GDM1 (cell line): Measurements from ENCODE around the gene UBR4.
"Not testable (repeated sequence)": the region's sequence is repeated elsewhere in the genome, so short reads cannot be mapped to it uniquely, and the experiment has no call there.

Experiments used
- DNase-seq: peaks from one replicate; lab custom pipeline; 2025; lab: John Stamatoyannopoulos, UW

The UBR4 gene

GRCh38 chr1:19190468-19190867 is 19.6 kb downstream of the UBR4 start:
- DNase-seq: no peak

GRCh38 chr1:19189270-19189669 is 20.8 kb downstream of the UBR4 start:
- DNase-seq: no peak

- no peak for DNase-seq
Observed at GRCh38 chr1:19187852-19188251, 22.2 kb downstream of the UBR4 start.

GRCh38 chr1:19186001-19186400 is 24.1 kb downstream of the UBR4 start:
- no peak for DNase-seq

GRCh38 chr1:19182223-19182622 is 27.8 kb downstream of the UBR4 start:
- no peak for DNase-seq

GRCh38 chr1:19180265-19180657 is 29.8 kb downstream of the UBR4 start:
- DNase-seq: not testable (repeated sequence)

GRCh38 chr1:19179597-19180264 is 30.3 kb downstream of the UBR4 start:
- peak; percentile 42 for DNase-seq

GRCh38 chr1:19178734-19179398 is 31.2 kb downstream of the UBR4 start:
- no peak for DNase-seq

- no peak for DNase-seq
Observed at GRCh38 chr1:19177811-19178210, 32.3 kb downstream of the UBR4 start.

GRCh38 chr1:19169642-19170041 is 40.4 kb downstream of the UBR4 start:
- DNase-seq: no peak

- DNase-seq: no peak
Observed at GRCh38 chr1:19167140-19167539, 42.9 kb downstream of the UBR4 start.

GRCh38 chr1:19166066-19166465 is 44.0 kb downstream of the UBR4 start:
- no peak for DNase-seq

GRCh38 chr1:19165501-19165900 is 44.6 kb downstream of the UBR4 start:
- no peak for DNase-seq

GRCh38 chr1:19164274-19165015 is 45.6 kb downstream of the UBR4 start:
- no peak for DNase-seq

- DNase-seq: no peak
Observed at GRCh38 chr1:19163261-19163660, 46.8 kb downstream of the UBR4 start.

- DNase-seq: no peak
Observed at GRCh38 chr1:19160831-19161230, 49.2 kb downstream of the UBR4 start.

- DNase-seq: no peak
Observed at GRCh38 chr1:19157653-19158052, 52.4 kb downstream of the UBR4 start.

GRCh38 chr1:19156676-19157075 is 53.4 kb downstream of the UBR4 start:
- peak; percentile 21 for DNase-seq

GRCh38 chr1:19154876-19155275 is 55.2 kb downstream of the UBR4 start:
- DNase-seq: no peak

- DNase-seq: no peak
Observed at GRCh38 chr1:19153169-19153568, 56.9 kb downstream of the UBR4 start.

GRCh38 chr1:19151537-19151936 is 58.5 kb downstream of the UBR4 start:
- no peak for DNase-seq

- no peak for DNase-seq
Observed at GRCh38 chr1:19149736-19150135, 60.3 kb downstream of the UBR4 start.

GRCh38 chr1:19140465-19140864 is 69.6 kb downstream of the UBR4 start:
- no peak for DNase-seq
